HFFc6 (cell line): ENCODE data around the gene RPL15. TPM values are rescaled to one million over a fixed set of nuclear protein-coding genes. Genes with fewer than 3 reads are reported as not detected.

Experiments
- DNase-seq: peaks from one replicate; pipeline ENCODE4 v3.0.0-alpha.2; 2018
- H3K27ac Mint-ChIP-seq: 2 replicates; pipeline ENCODE4 v1.8.0; 2020; ENCODE audit warnings: mild to moderate bottlenecking, mixed read lengths
- H3K27me3 Mint-ChIP-seq: 2 replicates; pipeline ENCODE4 v1.8.0; 2021; ENCODE audit warnings: mild to moderate bottlenecking, moderate library complexity, mixed read lengths; ENCODE audit not compliant: insufficient read depth
- H3K36me3 Mint-ChIP-seq: 2 replicates; pipeline ENCODE4 v1.8.0; 2021; ENCODE audit warnings: low read depth, mixed read lengths
- H3K4me1 Mint-ChIP-seq: 2 replicates; pipeline ENCODE4 v1.8.0; 2020; ENCODE audit warnings: low read depth, mixed read lengths
- H3K4me3 Mint-ChIP-seq: 2 replicates; pipeline ENCODE4 v1.8.0; 2020; ENCODE audit warnings: mild to moderate bottlenecking, moderate library complexity, mixed read lengths
- H3K9me3 Mint-ChIP-seq: 2 replicates; pipeline ENCODE4 v1.8.0; 2020; ENCODE audit warnings: mild to moderate bottlenecking, mixed read lengths
- total RNA-seq, 6 experiments: library from RNA; stranded (reverse); fragmentation: NEBNext Ultra II Directional; extraction: Animal tissue kit (Norgen Biotek cat#: 25700); gene quantifications; 2 replicates in 1 of 6; 3 replicates in 5 of 6; pipeline ENCODE4 v1.2.3, GENCODE V29; 2021
- TF ChIP-seq, protein P1 (sequence below): fragments of 200-600 bp; sonication (generic); IDR thresholded peaks from 2 replicates; pipeline ENCODE4 v1.5.0; 2021; ENCODE audit warnings: antibody characterized with exemption, mild to moderate bottlenecking

The RPL15 gene
- total RNA-seq, 6 experiments from 2014 or later: 1,680 to 2,112 (median 1,953) TPM

DNA sequence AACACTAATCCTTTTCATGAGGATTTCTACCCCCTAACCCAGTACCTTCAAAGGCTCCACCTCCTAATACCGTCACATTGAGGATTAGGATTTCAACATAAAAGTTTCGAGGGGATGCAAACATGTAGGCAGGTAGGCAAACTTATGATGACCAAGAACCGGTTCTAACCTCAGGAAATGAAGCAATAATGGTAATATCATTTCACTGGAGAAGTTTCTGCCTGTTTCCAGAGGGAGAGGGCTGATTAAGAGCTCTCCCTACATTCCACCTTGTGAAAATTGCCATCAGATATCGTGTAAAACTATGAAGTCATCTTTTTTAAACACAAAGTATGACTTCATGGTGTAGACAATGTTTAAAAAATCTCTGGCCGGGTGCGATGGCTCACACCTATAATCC is 31.7 kb upstream of the RPL15 start:
- DNase-seq: no peak

DNA sequence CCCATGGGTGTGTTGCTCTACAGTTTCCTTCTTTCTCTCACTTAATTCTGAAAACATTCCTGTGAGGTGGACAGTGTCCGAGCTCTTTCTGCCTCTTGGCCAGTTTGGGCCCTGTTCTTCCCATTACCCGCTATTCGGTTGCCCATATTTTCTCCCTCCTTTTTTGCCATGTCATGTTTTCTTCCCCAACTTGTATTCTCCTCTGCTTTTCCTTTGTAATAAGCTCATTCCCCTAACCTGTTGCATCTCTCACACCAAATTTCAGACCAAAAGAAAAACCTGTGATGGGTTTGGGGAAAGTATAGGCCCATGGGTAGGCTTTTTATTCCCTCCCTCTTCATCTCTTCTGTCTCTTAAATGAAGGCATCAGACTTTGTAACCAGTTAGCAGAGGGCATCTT is 30.6 kb upstream of the RPL15 start:
- TF ChIP-seq, protein P1, sequence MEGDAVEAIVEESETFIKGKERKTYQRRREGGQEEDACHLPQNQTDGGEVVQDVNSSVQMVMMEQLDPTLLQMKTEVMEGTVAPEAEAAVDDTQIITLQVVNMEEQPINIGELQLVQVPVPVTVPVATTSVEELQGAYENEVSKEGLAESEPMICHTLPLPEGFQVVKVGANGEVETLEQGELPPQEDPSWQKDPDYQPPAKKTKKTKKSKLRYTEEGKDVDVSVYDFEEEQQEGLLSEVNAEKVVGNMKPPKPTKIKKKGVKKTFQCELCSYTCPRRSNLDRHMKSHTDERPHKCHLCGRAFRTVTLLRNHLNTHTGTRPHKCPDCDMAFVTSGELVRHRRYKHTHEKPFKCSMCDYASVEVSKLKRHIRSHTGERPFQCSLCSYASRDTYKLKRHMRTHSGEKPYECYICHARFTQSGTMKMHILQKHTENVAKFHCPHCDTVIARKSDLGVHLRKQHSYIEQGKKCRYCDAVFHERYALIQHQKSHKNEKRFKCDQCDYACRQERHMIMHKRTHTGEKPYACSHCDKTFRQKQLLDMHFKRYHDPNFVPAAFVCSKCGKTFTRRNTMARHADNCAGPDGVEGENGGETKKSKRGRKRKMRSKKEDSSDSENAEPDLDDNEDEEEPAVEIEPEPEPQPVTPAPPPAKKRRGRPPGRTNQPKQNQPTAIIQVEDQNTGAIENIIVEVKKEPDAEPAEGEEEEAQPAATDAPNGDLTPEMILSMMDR: no peak
- DNase-seq: no peak
- Mint-ChIP-seq H3K27me3 (no peaks in the 10 kb centered on the region; the same call in 1 of the 2 replicates), H3K4me1 (peaks cover 10% of the 10 kb centered on the region), H3K4me3 (no peak overlapping the region), H3K36me3 (peaks cover 10% of the 10 kb centered on the region), H3K9me3 (no peaks in the 10 kb centered on the region), H3K27ac (0 out of 2 replicates have a peak overlapping the region, but pooled peaks have one; percentile 22)

More for the DNA sequence above, 31.7 kb upstream of the RPL15 start:
- no peaks in the 10 kb centered on the region; the same call in 1 of the 2 replicates for H3K27me3 Mint-ChIP-seq
- TF ChIP-seq, protein P1: no peak
- no peak overlapping the region for H3K4me3 Mint-ChIP-seq
- H3K9me3 Mint-ChIP-seq: no peaks in the 10 kb centered on the region
- no peak overlapping the region for H3K27ac Mint-ChIP-seq
- peaks cover 11% of the 10 kb centered on the region for H3K36me3 Mint-ChIP-seq
- peaks cover 21% of the 10 kb centered on the region for H3K4me1 Mint-ChIP-seq

DNA sequence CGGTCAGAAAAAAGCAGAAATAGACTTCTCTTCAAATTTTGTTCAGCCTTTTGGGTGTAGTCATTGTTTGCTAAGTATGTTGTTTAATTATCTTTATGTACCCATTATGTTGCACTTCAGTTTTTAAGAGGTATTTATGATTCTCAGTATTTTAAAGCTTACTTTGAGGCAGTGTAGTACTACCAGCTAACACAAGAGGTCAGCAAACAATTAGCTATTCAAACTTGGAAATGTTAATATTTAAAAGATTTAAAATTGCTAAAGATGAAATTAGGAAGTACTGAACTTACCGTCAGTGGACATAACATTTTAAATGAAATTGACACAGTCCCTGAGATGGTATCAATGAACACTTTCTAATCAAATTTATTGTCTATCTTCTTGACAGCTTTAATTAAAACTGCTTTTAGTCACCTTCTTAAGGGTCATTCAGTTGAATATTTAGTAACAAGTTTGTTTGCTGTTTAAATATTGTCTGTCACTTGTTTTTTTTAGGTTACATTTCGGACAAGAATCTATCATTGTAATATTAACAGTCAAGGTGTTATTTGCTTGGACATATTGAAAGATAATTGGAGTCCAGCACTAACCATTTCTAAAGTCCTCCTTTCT is 28.2 kb upstream of the RPL15 start:
- Mint-ChIP-seq H3K9me3 (no peaks in the 10 kb centered on the region), H3K27me3 (no peaks in the 10 kb centered on the region; the same call in 1 of the 2 replicates), H3K36me3 (no peaks in the 10 kb centered on the region), H3K4me1 (peaks cover 6% of the 10 kb centered on the region; the same call in 1 of the 2 replicates), H3K27ac (no peak overlapping the region), H3K4me3 (no peak overlapping the region)
- DNase-seq: peak; percentile 35
- TF ChIP-seq, protein P1: peak; percentile 92

DNA sequence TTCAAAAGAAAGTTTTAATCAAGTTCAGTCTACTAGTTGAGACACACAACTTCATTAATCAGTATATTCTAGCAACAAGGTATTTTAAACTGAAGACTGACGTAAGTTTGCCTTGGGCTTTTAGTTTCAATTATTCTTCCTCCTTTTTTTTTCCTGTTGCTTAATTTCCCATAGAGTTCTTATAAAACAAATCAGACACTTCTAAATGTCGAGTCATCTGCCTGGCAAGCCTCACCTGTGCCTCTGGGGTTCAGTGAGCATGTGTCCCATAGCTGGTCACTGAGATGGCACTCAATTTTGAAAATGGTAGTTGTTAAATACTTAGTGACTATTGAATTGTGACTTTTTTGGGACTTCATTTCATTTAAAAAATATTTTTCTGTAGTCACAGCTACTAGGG is 27.5 kb upstream of the RPL15 start:
- no peak for DNase-seq
- peaks cover 2% of the 10 kb centered on the region; the same call in 1 of the 2 replicates for H3K36me3 Mint-ChIP-seq
- H3K27ac Mint-ChIP-seq: no peak overlapping the region; the same call in 1 of the 2 replicates
- TF ChIP-seq, protein P1: no peak
- no peaks in the 10 kb centered on the region; the same call in 1 of the 2 replicates for H3K27me3 Mint-ChIP-seq
- no peak overlapping the region for H3K4me3 Mint-ChIP-seq
- H3K4me1 Mint-ChIP-seq: peaks cover 6% of the 10 kb centered on the region; the same call in 1 of the 2 replicates
- H3K9me3 Mint-ChIP-seq: no peaks in the 10 kb centered on the region

DNA sequence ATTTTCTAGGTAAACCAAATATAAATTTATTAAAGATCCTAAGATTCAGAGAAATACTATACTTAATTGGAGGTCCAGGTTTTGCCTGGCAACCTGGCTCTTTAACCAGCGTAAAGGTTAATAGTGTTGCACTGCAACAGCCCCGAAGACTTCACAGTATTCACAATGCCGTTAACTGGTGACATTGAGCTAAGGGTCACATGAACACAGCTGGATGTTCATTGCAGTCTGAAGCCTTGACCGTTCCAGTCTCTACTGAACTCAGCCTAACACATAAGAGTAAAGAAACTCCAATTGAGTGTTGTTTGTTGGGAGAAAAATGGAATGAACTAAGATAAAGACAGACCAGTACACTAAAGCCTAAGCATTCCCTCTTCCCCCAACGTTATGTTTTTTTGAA is 27.0 kb upstream of the RPL15 start:
- Mint-ChIP-seq H3K27ac (no peak overlapping the region), H3K4me1 (peaks cover 6% of the 10 kb centered on the region; the same call in 1 of the 2 replicates), H3K27me3 (no peaks in the 10 kb centered on the region; the same call in 1 of the 2 replicates), H3K9me3 (no peaks in the 10 kb centered on the region), H3K36me3 (peaks cover 8% of the 10 kb centered on the region), H3K4me3 (no peak overlapping the region)
- no peak for DNase-seq
- TF ChIP-seq, protein P1: no peak
